HFF-Myc (cell line): ENCODE measurements around the gene LRRK1.

Experiments
- DNase-seq: peaks from one replicate; pipeline ENCODE4 v3.0.0-alpha.2; 2011; ENCODE audit warnings: low read depth; ENCODE audit errors: extremely low read depth
- H3K4me3 ChIP-seq: replicated peaks from 2 replicates; pipeline ENCODE4 v1.5.1; 2011; ENCODE audit warnings: low read depth, mild to moderate bottlenecking, control low read depth, low read length
- TF ChIP-seq, protein P1 (sequence below): IDR thresholded peaks from 2 replicates; pipeline ENCODE4 v1.5.1; 2012; ENCODE audit warnings: mild to moderate bottlenecking, low read depth, low read length, control low read depth; ENCODE audit errors: missing control alignments

Gene LRRK1

GRCh38 chr15:101110681-101111569 lies 191.8 kb downstream of the LRRK1 start:
- DNase-seq, result no peak
- H3K4me3 ChIP-seq, result no peak overlapping the region
- TF ChIP-seq, protein P1, sequence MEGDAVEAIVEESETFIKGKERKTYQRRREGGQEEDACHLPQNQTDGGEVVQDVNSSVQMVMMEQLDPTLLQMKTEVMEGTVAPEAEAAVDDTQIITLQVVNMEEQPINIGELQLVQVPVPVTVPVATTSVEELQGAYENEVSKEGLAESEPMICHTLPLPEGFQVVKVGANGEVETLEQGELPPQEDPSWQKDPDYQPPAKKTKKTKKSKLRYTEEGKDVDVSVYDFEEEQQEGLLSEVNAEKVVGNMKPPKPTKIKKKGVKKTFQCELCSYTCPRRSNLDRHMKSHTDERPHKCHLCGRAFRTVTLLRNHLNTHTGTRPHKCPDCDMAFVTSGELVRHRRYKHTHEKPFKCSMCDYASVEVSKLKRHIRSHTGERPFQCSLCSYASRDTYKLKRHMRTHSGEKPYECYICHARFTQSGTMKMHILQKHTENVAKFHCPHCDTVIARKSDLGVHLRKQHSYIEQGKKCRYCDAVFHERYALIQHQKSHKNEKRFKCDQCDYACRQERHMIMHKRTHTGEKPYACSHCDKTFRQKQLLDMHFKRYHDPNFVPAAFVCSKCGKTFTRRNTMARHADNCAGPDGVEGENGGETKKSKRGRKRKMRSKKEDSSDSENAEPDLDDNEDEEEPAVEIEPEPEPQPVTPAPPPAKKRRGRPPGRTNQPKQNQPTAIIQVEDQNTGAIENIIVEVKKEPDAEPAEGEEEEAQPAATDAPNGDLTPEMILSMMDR, result no peak

DNA sequence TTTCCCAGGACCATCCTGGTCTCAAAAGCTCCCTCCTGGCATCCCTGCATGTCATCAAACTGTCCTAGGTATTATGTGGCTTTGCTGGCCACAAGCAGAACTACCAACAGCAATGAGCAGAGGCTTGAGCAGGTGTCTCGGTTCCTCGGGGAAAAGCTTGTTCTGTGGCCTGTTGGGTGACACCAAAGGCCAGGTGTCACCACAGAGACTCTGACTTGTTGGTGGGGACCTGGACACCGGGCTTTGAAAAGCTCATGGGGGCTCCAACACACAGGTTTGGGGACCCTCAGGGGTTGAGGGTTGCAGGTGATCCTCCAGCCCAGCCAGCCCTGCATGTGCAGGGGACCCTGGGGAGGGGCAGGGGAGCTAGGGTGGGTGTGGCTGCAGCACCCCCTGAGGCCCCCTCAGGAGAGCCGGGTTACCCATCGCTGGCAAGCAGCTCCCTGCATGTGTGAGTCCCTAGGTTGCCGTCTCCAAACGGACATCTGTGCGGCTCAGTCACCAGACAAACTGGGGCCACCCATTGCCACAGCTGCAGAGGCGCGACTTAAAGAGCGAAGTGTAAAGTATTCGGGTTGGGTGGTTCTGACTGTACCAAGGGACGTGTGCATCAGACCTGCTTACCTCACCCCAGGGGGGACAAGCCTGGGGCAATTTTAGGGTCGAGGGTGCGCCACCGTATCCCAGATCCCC lies 192.6 kb downstream of the LRRK1 start:
- no peak for DNase-seq
- H3K4me3 ChIP-seq, result no peak overlapping the region
- TF ChIP-seq, protein P1, result no peak

GRCh38 chr15:101112336-101113113 lies 193.4 kb downstream of the LRRK1 start:
- TF ChIP-seq, protein P1, result no peak
- no peak overlapping the region for H3K4me3 ChIP-seq
- no peak for DNase-seq

- DNase-seq, result no peak
Measured at GRCh38 chr15:101113114-101114005, 194.2 kb downstream of the LRRK1 start.

DNA sequence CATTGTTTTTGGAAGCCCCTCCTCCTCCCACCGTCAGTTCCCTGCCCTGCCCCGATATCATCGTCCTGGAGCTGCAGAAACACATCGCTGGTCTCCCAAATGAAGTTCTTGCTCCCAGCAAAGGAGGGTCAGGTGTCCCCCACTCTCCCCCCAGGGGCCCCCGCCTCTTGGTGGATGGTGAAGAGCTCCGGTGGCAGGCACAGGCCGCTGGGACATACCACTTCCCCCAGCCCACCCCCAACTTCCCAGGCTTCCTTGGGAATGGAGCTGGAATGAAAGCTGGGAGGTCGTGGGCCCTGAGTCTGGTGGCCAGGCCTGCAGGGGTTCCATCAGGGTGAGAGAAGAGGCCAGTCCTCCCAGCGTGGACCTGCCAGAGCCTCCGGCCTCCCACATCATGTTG lies 195.0 kb downstream of the LRRK1 start:
- DNase-seq, result no peak
- no peak overlapping the region for H3K4me3 ChIP-seq
- TF ChIP-seq, protein P1, result no peak

More at GRCh38 chr15:101113114-101114005, 194.2 kb downstream of the LRRK1 start:
- no peak overlapping the region for H3K4me3 ChIP-seq
- TF ChIP-seq, protein P1, result no peak

- no peak for DNase-seq
- TF ChIP-seq, protein P1, result no peak
- no peak overlapping the region for H3K4me3 ChIP-seq
Measured at GRCh38 chr15:101114610-101115009, 195.5 kb downstream of the LRRK1 start.
